HG03521 (cell line): Measurements from ENCODE around the gene PIK3C2G.
"Not testable (repeated sequence)": the region's sequence is repeated elsewhere in the genome, so short reads cannot be mapped to it uniquely, and the experiment has no call there.

Experiments used
- ATAC-seq: cut with Tn5 transposase; IDR thresholded peaks from one replicate; pipeline ENCODE4 v1.9.1; 2021; ENCODE audit warnings: mild to moderate bottlenecking, moderate library complexity; ENCODE audit not compliant: unreplicated experiment

Gene PIK3C2G, protein sequence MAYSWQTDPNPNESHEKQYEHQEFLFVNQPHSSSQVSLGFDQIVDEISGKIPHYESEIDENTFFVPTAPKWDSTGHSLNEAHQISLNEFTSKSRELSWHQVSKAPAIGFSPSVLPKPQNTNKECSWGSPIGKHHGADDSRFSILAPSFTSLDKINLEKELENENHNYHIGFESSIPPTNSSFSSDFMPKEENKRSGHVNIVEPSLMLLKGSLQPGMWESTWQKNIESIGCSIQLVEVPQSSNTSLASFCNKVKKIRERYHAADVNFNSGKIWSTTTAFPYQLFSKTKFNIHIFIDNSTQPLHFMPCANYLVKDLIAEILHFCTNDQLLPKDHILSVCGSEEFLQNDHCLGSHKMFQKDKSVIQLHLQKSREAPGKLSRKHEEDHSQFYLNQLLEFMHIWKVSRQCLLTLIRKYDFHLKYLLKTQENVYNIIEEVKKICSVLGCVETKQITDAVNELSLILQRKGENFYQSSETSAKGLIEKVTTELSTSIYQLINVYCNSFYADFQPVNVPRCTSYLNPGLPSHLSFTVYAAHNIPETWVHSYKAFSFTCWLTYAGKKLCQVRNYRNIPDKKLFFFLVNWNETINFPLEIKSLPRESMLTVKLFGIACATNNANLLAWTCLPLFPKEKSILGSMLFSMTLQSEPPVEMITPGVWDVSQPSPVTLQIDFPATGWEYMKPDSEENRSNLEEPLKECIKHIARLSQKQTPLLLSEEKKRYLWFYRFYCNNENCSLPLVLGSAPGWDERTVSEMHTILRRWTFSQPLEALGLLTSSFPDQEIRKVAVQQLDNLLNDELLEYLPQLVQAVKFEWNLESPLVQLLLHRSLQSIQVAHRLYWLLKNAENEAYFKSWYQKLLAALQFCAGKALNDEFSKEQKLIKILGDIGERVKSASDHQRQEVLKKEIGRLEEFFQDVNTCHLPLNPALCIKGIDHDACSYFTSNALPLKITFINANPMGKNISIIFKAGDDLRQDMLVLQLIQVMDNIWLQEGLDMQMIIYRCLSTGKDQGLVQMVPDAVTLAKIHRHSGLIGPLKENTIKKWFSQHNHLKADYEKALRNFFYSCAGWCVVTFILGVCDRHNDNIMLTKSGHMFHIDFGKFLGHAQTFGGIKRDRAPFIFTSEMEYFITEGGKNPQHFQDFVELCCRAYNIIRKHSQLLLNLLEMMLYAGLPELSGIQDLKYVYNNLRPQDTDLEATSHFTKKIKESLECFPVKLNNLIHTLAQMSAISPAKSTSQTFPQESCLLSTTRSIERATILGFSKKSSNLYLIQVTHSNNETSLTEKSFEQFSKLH (N-terminal part only)

GRCh38 chr12:18261273-18261672, at the start of gene PIK3C2G:
PIK3C2G (plus strand) TSS chr12:18261518; CDS start chr12:18282082, 20,564 bp downstream.
- ATAC-seq: no peak

DNA sequence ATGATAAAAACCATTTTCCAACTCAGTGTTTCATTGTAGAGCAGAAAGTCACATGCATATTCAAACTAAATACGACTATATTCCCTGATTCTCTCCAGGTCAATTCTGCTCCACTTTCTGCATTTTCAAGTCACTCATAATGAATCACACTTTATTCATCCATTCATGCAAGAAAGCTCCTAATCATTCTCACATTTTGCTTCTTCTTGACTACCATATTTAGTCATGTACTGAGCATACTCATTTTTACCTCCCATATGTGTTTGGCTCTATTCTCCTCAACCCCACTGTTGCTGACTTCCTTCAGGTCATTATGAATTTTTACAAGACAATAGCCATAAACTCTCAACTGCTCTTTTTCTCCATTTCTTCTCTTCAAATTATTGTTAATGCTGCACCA, 43.4 kb upstream of the PIK3C2G start:
- no peak for ATAC-seq

DNA sequence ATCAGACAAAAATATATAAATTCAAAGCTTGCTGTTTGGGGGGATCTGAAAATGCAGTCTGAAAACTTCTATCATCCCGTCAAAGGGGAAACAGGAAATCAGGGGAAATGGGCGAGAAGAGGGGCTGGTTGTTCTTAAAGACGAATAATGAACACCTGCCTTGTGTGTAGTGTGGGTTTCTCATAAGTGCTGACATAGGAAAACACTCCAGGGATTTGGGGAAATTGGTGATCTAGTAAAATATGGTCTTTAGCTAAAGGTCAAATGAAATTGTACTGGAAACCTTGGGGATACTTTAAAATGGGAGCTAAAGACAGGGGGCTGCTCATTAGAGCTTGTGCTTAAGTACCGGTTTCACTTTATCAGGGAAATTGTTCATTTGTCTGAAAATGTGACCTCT, 39.6 kb upstream of the PIK3C2G start:
- no peak for ATAC-seq

- no peak for ATAC-seq
Observed at GRCh38 chr12:18222699-18223098, 38.6 kb upstream of the PIK3C2G start.

DNA sequence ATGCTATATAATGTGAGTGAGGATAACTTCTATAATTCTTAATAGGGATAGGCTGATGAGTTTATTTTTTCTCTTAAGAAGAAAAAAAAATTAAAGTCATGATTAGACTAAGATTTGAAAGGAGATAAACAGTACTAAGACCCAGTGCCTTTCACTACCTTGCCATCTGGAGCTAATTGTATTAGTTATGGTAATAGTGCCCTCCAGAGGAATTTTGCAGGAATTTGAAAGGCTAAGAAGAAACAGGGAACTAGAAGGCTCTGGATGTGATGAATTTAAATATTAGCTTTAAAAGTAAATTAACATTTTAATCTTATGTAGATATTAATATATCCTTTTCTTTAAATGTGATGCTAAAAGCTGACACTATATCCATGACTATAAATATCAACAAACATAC, 36.6 kb upstream of the PIK3C2G start:
- ATAC-seq: no peak

DNA sequence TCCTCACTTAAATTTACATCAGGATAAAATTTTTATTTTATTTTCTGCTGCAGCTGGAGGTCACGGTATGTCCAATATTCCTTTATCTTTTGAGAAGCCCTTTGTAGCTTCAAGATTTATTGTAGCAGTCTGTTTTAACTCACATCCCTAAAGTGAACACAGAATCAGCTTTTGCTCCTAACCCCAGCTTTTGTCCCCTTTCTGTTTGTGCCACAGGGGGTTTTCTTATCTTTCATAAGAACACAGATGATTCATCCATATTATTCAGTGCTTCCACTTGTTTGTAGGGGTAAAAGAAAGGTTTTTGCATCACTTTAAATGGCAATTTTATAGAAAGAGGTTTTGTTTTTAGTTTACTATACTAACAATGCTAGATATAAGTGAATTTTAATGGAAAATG, 21.8 kb upstream of the PIK3C2G start:
- no peak for ATAC-seq

- no peak for ATAC-seq
Observed at GRCh38 chr12:18242380-18243089, 18.8 kb upstream of the PIK3C2G start.

DNA sequence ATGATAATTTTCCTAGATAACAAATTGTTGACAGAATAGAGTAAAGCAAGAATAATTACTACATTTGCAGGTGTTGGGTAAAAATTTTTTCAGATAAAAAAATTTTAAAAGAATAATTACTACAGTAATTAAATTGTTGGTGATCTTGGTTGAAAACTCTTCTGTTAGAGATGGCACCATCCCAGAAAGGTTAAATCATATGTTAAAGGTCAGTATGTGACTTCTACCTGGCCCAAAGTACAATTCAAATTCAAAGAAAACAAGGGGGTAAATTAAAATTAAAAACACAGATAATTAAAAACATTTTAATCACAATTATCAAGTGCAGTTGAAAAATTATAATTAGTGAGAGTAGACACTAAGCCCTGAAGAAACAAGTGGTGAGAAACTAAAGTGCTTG, 18.1 kb upstream of the PIK3C2G start:
- ATAC-seq: no peak

DNA sequence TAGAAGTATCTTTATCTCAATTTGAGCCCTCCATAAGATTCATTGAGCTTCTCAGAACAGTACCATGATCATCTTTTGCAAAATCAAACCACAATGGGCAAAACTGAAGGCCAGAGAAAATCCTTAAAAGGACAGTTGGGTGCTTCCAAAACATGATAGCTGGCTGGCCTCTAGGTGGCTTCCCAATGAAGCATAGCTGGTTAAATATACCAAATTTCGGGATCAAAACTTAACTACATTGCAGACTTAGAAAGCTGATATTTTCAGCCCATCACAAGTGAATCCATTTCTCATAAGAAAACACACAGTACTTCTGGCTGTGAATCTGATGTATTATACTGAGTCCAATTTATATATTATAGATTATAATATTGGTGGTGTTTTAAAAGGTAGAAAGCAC, 15.3 kb upstream of the PIK3C2G start:
- ATAC-seq: no peak

GRCh38 chr12:18250313-18250916, 10.9 kb upstream of the PIK3C2G start:
- no peak for ATAC-seq

DNA sequence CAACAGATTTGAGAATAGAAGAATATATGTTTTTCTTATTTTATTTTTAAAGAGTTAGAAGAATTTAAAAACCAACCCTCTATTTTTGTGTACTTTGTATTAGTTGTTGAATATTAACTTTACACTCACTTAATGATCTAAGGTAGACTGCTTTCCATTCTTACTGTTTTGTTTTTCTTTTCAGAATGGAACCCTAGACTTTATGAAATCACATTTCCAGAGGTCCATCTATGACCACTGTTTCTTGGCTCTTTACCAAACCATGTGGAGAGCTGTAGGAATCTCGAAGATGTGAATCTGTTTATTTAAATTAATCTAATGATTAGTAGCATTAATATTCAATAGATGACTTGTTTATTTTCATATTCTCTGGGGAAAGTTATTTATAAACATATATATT, 7.2 kb upstream of the PIK3C2G start:
- no peak for ATAC-seq

GRCh38 chr12:18255004-18255403, 6.3 kb upstream of the PIK3C2G start:
- ATAC-seq: not testable (repeated sequence)

DNA sequence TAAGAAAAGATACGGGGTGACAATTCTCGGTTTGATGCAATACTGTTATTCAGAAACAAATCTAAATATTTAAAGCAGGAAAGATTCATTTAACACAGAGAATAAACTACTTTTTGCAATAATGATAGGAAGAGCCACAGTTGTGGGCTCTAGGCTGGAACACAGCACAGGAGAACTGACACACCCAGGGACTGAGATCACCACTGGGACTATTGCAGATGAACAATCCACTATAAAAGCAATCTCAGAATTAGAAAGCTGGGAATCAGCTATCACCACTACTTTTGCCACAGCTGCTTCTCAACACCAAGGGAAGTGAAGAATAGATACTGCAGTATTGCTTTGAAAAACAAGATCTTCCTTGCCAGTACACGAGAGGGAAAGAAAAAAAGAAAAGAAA, 4.1 kb upstream of the PIK3C2G start:
- ATAC-seq: no peak

- ATAC-seq: no peak
Observed at GRCh38 chr12:18258929-18259328, 2.4 kb upstream of the PIK3C2G start.

DNA sequence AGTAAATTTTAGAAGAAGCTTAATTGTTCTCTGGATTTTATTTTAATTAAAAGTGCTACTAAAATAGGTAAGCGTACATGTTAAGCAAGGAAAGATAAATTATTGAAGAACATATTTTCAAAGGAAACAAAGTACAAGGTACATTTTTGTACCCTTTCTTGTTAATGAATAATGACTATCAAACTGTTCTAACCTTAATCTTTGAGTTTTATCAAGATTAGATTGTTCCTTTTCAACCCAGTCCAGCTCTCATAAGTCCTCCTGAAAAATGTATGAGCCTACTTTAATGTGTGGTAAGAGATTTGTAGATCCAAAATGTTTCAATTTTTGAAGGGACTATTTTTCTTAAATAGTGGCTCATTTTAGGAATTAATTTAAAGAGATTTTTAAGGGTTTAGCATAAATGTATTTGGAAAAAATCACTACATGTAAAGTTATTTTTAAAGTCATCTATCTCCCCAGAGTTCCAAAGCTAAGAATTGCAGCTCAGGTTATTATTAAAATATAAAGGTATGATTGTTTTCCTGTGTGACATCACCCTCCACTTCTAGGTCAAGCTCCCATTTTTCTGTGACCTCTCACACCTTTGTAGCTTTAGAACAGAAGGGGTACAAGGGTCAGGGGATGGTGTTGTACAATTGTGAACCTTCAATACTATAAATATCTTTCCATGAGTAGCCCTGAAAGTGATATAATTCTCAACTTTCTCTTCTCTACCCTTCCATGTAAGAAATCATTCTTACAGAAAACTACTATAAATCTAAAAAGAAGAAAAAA, 1.2 kb upstream of the PIK3C2G start:
- ATAC-seq: no peak

DNA sequence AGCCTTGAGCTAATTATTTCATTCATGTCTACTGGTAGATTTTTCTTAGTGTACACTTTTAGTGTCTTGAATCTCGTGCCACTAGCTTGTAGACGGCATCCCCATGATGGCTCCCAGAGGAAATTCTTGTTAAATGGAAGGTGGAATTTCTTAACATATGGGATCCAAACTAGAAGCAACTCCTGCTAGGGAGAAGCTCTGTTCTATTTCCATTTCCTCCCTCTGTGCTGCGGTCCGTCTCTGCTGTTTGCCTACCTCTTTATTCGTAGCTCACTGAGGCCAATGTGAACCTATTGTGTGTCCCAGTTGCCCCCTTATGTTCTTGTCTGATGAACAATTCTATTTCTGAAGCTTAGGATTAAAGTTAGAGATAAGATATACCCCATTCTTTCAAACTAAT, 588 bp downstream of the PIK3C2G start:
- ATAC-seq: no peak

DNA sequence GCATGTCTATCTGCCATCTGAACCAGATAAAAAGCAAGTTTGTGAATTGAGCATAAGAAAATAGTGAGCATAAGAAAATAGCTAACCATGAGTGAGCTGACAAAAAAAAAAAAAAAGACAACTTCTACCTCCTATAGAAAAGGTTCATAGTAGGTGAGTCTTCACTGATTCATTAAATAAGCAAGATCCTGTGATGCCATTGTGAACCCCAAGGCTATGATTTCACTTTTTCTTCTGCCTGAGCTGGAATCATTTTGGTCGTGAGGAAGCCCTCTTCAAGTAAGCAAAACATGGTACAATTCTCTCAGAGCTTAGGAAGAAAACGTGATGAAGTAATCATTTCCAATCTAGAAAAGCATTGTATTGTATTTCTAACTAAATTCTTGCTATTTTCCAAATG, 1.2 kb downstream of the PIK3C2G start:
- no peak for ATAC-seq

GRCh38 chr12:18264581-18265075, 3.3 kb downstream of the PIK3C2G start:
- ATAC-seq: no peak

DNA sequence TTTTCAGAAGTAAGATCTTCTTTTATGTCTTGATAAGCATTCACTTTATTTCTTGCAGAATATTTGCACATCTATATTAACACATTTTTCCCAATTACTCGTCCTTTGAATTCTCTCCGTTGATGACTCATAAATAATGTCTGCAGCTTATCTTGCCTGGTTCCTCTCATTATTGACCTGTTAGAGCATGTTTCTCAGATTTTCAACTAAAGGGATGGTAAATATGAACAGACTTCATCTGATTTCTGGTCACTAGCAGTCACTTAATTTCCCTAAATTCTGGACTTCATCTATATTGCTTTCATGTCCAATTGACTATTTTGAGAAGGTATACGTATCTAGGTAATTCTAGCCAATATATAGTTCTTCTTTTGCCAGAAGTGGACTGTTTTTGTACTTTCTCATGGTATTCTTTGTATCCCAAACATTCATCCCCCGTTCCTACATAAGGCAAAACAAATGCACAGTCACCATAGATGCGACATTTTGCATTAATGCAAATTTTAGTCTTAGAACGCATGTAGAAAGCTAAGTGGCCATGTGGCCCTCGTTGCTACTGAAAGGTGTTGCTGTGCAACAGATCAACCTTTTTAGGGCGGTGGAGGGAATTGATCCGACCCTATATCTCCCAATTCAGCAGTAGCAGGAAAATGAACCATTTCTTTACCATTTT, 6.2 kb downstream of the PIK3C2G start:
- no peak for ATAC-seq
